Dermis blood vessel endothelial cell (primary cell): Measurements from ENCODE around the gene TPP1. TPM values are rescaled to one million over a fixed set of nuclear protein-coding genes. Genes with fewer than 3 reads are reported as not detected.

Source experiments
- DNase-seq: peaks from one replicate; pipeline ENCODE4 v3.0.0; 2010
- total RNA-seq: library from RNA; depleted of rRNA; stranded (reverse); fragments of >200 nt; gene quantifications from 2 replicates; pipeline ENCODE4 v1.2.3, GENCODE V29; 2014

The TPP1 gene
- total RNA-seq, 1 donor from 2014 or later: 137 TPM

GRCh38 chr11:6646918-6647679 lies 27.9 kb upstream of the TPP1 start:
- DNase-seq: peak; percentile 69

GRCh38 chr11:6646576-6646917 lies 27.3 kb upstream of the TPP1 start:
- DNase-seq: no peak

- DNase-seq: peak; percentile 77
Measured at GRCh38 chr11:6646071-6646470, 26.8 kb upstream of the TPP1 start.

GRCh38 chr11:6642957-6643356 lies 23.7 kb upstream of the TPP1 start:
- DNase-seq: no peak

GRCh38 chr11:6640985-6641701 lies 21.9 kb upstream of the TPP1 start:
- DNase-seq: no peak

- no peak for DNase-seq
Measured at GRCh38 chr11:6640036-6640984, 21.1 kb upstream of the TPP1 start.

GRCh38 chr11:6638429-6638828 lies 19.2 kb upstream of the TPP1 start:
- DNase-seq: peak; percentile 28

GRCh38 chr11:6637871-6638270 lies 18.6 kb upstream of the TPP1 start:
- DNase-seq: peak; percentile 38

- DNase-seq: no peak
Measured at GRCh38 chr11:6636480-6636879, 17.3 kb upstream of the TPP1 start.

GRCh38 chr11:6635082-6635932 lies 16.1 kb upstream of the TPP1 start:
- DNase-seq: peak; percentile 96

GRCh38 chr11:6634534-6634933 lies 15.3 kb upstream of the TPP1 start:
- no peak for DNase-seq

- no peak for DNase-seq
Measured at GRCh38 chr11:6633422-6634408, 14.5 kb upstream of the TPP1 start.

- DNase-seq: no peak
Measured at GRCh38 chr11:6632116-6633073, 13.2 kb upstream of the TPP1 start.

- DNase-seq: no peak
Measured at GRCh38 chr11:6631361-6631890, 12.2 kb upstream of the TPP1 start.

- no peak for DNase-seq
Measured at GRCh38 chr11:6630632-6631291, 11.5 kb upstream of the TPP1 start.

- DNase-seq: no peak
Measured at GRCh38 chr11:6629892-6630631, 10.8 kb upstream of the TPP1 start.

- DNase-seq: no peak
Measured at GRCh38 chr11:6629573-6629891, 10.3 kb upstream of the TPP1 start.

- DNase-seq: no peak
Measured at GRCh38 chr11:6628526-6628925, 9.3 kb upstream of the TPP1 start.
